K562 (cell line): ENCODE results near the gene ARL16. TPM values are rescaled to one million over a fixed set of nuclear protein-coding genes. Genes with fewer than 3 reads are reported as not detected.

Experiments used
- TAL1 ChIP-seq: fragments of 450-650 bp; IDR thresholded peaks from 2 replicates; pipeline ENCODE4 v1.6.1; 2016; ENCODE audit warnings: mild to moderate bottlenecking
- polyA plus RNA-seq, 8 experiments: library from polyadenylated mRNA; depleted of rRNA in 4 of 8; stranded (reverse) in 5 of 8; unstranded in 3 of 8; fragments of >200 nt; fragmentation: Nextera tagmentation in 2 of 8; fragmentation: Illumina TruSeq in 1 of 8; extraction: Ambion mirVana in 2 of 8; extraction: Trizol in 1 of 8; gene quantifications; 2 replicates each; pipeline versions ENCODE4 v1.2.1 to v1.2.3, GENCODE V29; 2011 to 2014; ENCODE audit warnings: inconsistent platforms in 1 of 8, missing spikeins in 1 of 8
- total RNA-seq, 7 experiments: library from RNA; depleted of rRNA in 6 of 7; stranded (reverse); fragments of >200 nt in 6 of 7; fragmentation: Illumina TruSeq in 2 of 7; extraction: Trizol in 2 of 7; gene quantifications; 2 replicates each; pipeline versions ENCODE4 v1.2.1 to v1.2.3, GENCODE V29; 2011 to 2021; ENCODE audit warnings: low replicate concordance in 1 of 7
- TF ChIP-seq, protein P1 (sequence below): fragments of 250-450 bp; sonication (Bioruptor Pico); IDR thresholded peaks from 2 replicates; pipeline ENCODE4 v1.5.0; 2020; ENCODE audit warnings: mild to moderate bottlenecking, borderline replicate concordance
- TF ChIP-seq, protein P2 (sequence below): sonication (generic); formaldehyde crosslinking; IDR thresholded peaks from 2 replicates; pipeline ENCODE4 v1.8.0; 2023; ENCODE audit warnings: missing genetic modification reagents, mild to moderate bottlenecking, borderline replicate concordance
- TF ChIP-seq, protein P3 (sequence below), 2 experiments: IDR thresholded peaks; 2 replicates each; pipeline ENCODE4 v1.6.1; 2011; ENCODE audit warnings: borderline replicate concordance in 1 of 2, control low read depth in 1 of 2, low read depth in 1 of 2, low read length in 1 of 2, mild to moderate bottlenecking in 1 of 2, mixed read lengths in 1 of 2, moderate library complexity in 1 of 2; ENCODE audit not compliant: insufficient read depth in 1 of 2, insufficient read length in 1 of 2, poor library complexity in 1 of 2, severe bottlenecking in 1 of 2; ENCODE audit errors: extremely low read depth in 1 of 2

Gene ARL16
- total and polyA plus RNA-seq, 9 of the 15 experiments (the other 6 are each of a cell fraction or from before 2014, with no cell fraction given), result 5.4 to 32.4 (median 22.6) TPM

DNA sequence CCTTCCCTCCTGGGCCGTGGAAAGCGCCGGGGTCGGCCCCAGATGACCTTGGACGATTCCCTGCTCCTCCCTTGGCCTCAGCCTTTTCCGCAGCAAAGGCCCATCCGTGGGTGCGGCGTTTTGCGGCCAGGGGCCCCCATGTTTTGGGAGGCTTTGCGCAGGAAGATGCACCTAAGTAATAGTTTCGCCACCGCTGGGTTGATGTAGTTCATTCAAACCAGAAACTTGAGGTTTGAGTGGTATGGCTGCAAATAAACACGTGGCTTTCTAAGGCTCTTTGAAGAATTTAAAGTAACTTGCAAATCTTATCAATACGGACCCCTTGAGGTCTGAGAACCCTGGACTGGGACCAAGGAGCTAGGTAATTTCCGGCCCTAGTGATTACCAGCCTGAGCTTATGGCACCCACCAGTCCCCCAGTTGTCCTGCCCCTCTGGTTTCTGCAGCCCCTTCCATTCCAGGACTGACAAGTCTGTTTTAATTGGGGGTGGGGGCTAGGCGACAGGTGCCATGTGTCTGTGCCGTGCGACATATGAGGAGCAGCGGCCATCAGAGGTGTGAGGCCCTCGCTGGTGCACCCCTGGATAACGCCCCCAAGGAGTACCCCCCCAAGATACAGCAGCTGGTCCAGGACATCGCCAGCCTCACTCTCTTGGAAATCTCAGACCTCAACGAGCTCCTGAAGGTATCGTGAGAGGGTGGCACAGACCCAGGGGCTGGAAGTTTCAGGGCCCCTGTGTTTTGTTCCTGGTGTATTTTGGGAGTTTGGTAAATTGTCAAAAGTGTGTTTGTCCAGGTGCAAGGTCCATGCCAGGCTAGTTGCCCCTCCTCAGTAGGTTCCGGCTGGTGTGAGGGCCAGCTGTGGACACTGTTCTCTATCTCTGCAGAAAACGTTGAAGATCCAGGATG lies 20.4 kb upstream of the ARL16 start (continued):
- TF ChIP-seq, protein P1, sequence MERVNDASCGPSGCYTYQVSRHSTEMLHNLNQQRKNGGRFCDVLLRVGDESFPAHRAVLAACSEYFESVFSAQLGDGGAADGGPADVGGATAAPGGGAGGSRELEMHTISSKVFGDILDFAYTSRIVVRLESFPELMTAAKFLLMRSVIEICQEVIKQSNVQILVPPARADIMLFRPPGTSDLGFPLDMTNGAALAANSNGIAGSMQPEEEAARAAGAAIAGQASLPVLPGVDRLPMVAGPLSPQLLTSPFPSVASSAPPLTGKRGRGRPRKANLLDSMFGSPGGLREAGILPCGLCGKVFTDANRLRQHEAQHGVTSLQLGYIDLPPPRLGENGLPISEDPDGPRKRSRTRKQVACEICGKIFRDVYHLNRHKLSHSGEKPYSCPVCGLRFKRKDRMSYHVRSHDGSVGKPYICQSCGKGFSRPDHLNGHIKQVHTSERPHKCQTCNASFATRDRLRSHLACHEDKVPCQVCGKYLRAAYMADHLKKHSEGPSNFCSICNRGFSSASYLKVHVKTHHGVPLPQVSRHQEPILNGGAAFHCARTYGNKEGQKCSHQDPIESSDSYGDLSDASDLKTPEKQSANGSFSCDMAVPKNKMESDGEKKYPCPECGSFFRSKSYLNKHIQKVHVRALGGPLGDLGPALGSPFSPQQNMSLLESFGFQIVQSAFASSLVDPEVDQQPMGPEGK, result no peak
- TF ChIP-seq, protein P2, sequence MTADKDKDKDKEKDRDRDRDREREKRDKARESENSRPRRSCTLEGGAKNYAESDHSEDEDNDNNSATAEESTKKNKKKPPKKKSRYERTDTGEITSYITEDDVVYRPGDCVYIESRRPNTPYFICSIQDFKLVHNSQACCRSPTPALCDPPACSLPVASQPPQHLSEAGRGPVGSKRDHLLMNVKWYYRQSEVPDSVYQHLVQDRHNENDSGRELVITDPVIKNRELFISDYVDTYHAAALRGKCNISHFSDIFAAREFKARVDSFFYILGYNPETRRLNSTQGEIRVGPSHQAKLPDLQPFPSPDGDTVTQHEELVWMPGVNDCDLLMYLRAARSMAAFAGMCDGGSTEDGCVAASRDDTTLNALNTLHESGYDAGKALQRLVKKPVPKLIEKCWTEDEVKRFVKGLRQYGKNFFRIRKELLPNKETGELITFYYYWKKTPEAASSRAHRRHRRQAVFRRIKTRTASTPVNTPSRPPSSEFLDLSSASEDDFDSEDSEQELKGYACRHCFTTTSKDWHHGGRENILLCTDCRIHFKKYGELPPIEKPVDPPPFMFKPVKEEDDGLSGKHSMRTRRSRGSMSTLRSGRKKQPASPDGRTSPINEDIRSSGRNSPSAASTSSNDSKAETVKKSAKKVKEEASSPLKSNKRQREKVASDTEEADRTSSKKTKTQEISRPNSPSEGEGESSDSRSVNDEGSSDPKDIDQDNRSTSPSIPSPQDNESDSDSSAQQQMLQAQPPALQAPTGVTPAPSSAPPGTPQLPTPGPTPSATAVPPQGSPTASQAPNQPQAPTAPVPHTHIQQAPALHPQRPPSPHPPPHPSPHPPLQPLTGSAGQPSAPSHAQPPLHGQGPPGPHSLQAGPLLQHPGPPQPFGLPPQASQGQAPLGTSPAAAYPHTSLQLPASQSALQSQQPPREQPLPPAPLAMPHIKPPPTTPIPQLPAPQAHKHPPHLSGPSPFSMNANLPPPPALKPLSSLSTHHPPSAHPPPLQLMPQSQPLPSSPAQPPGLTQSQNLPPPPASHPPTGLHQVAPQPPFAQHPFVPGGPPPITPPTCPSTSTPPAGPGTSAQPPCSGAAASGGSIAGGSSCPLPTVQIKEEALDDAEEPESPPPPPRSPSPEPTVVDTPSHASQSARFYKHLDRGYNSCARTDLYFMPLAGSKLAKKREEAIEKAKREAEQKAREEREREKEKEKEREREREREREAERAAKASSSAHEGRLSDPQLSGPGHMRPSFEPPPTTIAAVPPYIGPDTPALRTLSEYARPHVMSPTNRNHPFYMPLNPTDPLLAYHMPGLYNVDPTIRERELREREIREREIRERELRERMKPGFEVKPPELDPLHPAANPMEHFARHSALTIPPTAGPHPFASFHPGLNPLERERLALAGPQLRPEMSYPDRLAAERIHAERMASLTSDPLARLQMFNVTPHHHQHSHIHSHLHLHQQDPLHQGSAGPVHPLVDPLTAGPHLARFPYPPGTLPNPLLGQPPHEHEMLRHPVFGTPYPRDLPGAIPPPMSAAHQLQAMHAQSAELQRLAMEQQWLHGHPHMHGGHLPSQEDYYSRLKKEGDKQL (CRISPR knock-in tag), result 0 out of 2 replicates have a peak, but pooled peaks have one; percentile 11
- no peak for TF ChIP-seq TAL1
- TF ChIP-seq, protein P3, sequence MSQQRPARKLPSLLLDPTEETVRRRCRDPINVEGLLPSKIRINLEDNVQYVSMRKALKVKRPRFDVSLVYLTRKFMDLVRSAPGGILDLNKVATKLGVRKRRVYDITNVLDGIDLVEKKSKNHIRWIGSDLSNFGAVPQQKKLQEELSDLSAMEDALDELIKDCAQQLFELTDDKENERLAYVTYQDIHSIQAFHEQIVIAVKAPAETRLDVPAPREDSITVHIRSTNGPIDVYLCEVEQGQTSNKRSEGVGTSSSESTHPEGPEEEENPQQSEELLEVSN (IDR thresholded peaks at IDR 0.05; ENCODE audit: borderline replicate concordance in 1 of 2, extremely low read depth in 1 of 2, insufficient read depth in 1 of 2, insufficient read length in 1 of 2, low read depth in 1 of 2, low read length in 1 of 2, poor library complexity in 1 of 2, severe bottlenecking in 1 of 2), result peak in 1 of 2 experiments; percentile 46
- TF ChIP-seq, all 486 proteins: peak for 6
